Measurements from ENCODE around the gene ADAMTSL4.
A peak's percentile ranks its signal among the peaks of the same experiment; 100 is the strongest.

Gene ADAMTSL4

DNA sequence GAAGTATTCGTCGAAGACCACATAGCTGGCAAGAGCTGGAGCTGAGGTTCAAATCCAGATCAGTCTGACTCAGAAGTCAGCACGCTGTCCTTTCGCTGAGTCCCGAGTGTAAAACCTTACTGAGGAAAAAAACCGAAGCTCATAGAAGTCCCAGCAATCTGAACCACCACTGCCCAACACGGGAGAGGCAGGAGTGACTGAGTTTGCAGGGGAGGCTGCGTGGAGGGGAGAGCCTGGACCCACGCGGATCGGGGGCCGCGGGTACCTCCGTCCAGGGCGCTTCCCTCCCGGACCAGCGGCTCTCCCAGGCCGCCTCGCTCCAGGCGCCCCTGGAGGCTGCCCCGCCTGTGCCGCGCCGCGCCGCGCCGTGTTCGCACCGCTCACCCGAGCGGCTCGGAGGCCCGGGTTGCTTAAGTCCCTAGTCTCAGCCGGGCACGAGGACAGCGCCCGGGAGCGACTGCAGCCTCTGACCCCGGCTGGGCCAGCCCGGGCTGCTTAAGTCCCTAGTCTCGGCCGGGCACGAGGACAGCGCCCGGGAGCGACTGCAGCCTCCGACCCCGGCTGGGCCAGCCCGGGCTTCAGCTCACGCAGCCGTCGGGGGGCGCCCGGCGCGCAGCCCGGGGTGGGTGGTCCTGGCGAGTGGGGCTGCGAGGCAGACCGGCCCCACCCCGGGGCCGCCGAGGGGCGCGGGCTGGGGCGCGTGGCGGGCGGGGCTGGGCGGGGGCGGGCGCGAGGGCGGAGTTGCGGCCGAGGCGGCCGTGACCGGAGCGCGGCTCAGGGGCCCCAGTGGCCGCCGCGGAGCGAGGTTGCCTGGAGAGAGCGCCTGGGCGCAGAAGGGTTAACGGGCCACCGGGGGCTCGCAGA lies at the start of gene ADAMTSL4:
Gene ADAMTSL4 (plus strand): TSS at position 777 of the 864 bp plus-strand sequence. CDS start 2,881 bp downstream, outside the sequence.
- Histone ChIP-seq H3K9ac (ENCODE audit: insufficient read length) (peak within 1 kb of the TSS; percentile 59), H3K36me3 (ENCODE audit: insufficient read depth, low read length) (no peaks in the 10 kb centered on the region), H3K9me3 (ENCODE audit: low read depth, low read length) (no peaks in the 10 kb centered on the region), H3K4me3 (peak within 1 kb of the TSS; percentile 83), H3K27ac (no peak within 1 kb of the TSS)
- TF ChIP-seq EZH2 (IDR thresholded peaks at IDR 0.05) (no peak), POLR2AphosphoS5 (IDR thresholded peaks at IDR 0.05; ENCODE audit: borderline replicate concordance, low read depth, low read length) (no peak), FOXP2 (optimal IDR thresholded peaks at IDR 0.05; ENCODE audit: control extremely low read depth, extremely low read length, insufficient read depth) (no peak)
- no peak for DNase-seq (ENCODE audit: low read depth, low spot score)

- Histone ChIP-seq H3K27ac (no peak overlapping the region), H3K9ac (ENCODE audit: insufficient read length) (no peak overlapping the region), H3K36me3 (ENCODE audit: insufficient read depth, low read length) (peaks cover 17% of the 10 kb centered on the region; the same call in 1 of the 2 replicates), H3K4me3 (no peak overlapping the region), H3K9me3 (ENCODE audit: low read depth, low read length) (no peaks in the 10 kb centered on the region)
- TF ChIP-seq FOXP2 (optimal IDR thresholded peaks at IDR 0.05; ENCODE audit: control extremely low read depth, extremely low read length, insufficient read depth) (no peak), POLR2AphosphoS5 (IDR thresholded peaks at IDR 0.05; ENCODE audit: borderline replicate concordance, low read depth, low read length) (no peak), EZH2 (IDR thresholded peaks at IDR 0.05) (no peak)
- DNase-seq (ENCODE audit: low read depth, low spot score): no peak
Observed at GRCh38 chr1:150505431-150505830, 43.8 kb upstream of the ADAMTSL4 start.

DNA sequence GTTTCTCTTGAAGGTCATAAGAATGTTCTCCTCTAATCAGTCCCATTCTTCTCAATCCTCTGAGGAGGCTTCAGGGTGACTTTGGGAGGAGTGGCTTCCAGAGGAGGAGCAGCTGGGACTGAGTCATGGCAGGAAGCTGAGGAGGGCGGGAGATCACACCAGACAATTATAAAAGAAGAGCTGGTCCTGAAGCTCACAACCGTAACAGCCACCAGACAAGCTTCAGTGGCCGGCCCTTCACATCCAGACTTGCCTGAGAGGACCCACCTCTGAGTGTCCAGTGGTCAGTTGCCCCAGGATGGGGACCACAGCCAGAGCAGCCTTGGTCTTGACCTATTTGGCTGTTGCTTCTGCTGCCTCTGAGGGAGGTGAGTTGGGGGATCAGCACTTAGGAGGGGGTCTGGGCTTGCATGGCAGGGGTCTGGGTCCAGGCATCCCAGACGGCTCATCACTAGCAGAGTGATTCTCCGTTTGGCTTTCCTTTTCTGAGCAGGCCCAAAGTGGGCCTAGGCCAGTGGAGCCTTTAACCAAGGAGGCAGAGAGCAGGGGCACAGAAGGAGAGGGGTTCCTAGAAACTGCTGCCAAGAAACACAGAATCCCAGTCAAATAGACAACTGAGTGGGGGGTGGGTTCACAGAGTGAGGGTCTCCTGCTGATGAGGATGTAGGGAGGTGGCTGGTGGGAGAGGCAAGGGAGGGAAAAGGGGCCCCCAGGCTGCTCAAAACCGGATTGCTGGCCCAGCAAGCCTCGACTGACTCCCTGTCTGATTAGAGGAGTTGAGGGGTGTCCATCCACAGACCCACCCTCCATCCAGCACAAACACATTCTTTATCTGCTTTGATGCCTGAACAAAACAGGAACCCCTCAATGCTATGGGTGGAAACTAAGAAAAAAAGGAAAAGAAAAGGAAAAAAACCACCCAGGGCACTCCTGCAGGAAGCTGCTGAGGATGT lies 41.0 kb upstream of the ADAMTSL4 start, which contains the start of gene ECM1:
Gene ECM1 (plus strand): TSS at position 198 of the 953 bp plus-strand sequence. CDS start 101 bp downstream, at position 299.
- no peak for TF ChIP-seq EZH2 (IDR thresholded peaks at IDR 0.05)
- no peak for TF ChIP-seq FOXP2 (optimal IDR thresholded peaks at IDR 0.05; ENCODE audit: control extremely low read depth, extremely low read length, insufficient read depth)
- no peak for DNase-seq (ENCODE audit: low read depth, low spot score)
- Histone ChIP-seq H3K27ac (peak within 1 kb of the TSS; percentile 74; the same call in 1 of the 2 replicates), H3K9ac (ENCODE audit: insufficient read length) (peak within 1 kb of the TSS; percentile 19), H3K9me3 (ENCODE audit: low read depth, low read length) (no peaks in the 10 kb centered on the region), H3K36me3 (ENCODE audit: insufficient read depth, low read length) (peaks cover 17% of the 10 kb centered on the region; the same call in 1 of the 2 replicates), H3K4me3 (peak within 1 kb of the TSS; percentile 52)

DNA sequence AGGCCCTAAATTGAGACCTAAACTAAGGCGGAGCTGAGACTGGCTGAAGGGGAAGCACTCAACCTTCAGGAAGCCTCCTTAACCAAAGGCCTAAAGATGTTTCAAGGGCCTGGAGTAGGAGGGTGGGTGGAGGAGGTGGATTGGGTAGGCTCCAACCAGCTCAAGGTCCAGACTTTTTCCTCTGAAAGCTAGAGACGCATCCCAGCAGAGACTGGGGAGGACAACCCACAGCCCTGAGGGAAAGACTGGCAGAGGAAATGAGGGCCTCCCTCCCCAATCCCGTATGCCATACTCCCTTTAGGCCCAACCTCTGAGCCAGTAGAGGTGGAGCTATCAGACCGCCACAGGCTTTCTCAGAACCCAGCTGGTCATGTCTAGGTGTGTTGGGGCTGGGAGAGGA lies 40.2 kb upstream of the ADAMTSL4 start:
- peak overlapping the region; percentile 19 for H3K9ac ChIP-seq (ENCODE audit: insufficient read length)
- no peaks in the 10 kb centered on the region for H3K9me3 ChIP-seq (ENCODE audit: low read depth, low read length)
- no peak overlapping the region for H3K4me3 ChIP-seq
- no peak for TF ChIP-seq EZH2 (IDR thresholded peaks at IDR 0.05)
- TF ChIP-seq POLR2AphosphoS5 (IDR thresholded peaks at IDR 0.05; ENCODE audit: borderline replicate concordance, low read depth, low read length): no peak
- TF ChIP-seq FOXP2 (optimal IDR thresholded peaks at IDR 0.05; ENCODE audit: control extremely low read depth, extremely low read length, insufficient read depth): no peak
- 0 out of 2 replicates have a peak overlapping the region, but pooled peaks have one; percentile 33 for H3K27ac ChIP-seq
- no peak for DNase-seq (ENCODE audit: low read depth, low spot score)
- H3K36me3 ChIP-seq (ENCODE audit: insufficient read depth, low read length): peaks cover 17% of the 10 kb centered on the region; the same call in 1 of the 2 replicates

DNA sequence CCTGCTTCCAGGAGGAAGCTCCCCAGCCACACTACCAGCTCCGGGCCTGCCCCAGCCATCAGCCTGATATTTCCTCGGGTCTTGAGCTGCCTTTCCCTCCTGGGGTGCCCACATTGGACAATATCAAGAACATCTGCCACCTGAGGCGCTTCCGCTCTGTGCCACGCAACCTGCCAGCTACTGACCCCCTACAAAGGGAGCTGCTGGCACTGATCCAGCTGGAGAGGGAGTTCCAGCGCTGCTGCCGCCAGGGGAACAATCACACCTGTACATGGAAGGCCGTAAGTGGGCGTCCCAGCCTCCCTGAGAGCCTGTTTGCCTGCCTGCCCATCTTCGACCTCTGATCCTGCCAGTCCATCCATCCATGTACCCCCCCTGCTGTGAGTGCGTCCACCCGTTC lies 37.7 kb upstream of the ADAMTSL4 start:
- TF ChIP-seq FOXP2 (optimal IDR thresholded peaks at IDR 0.05; ENCODE audit: control extremely low read depth, extremely low read length, insufficient read depth): no peak
- no peak for TF ChIP-seq EZH2 (IDR thresholded peaks at IDR 0.05)
- TF ChIP-seq POLR2AphosphoS5 (IDR thresholded peaks at IDR 0.05; ENCODE audit: borderline replicate concordance, low read depth, low read length): no peak
- Histone ChIP-seq H3K36me3 (ENCODE audit: insufficient read depth, low read length) (peaks cover 5% of the 10 kb centered on the region; the same call in 1 of the 2 replicates), H3K9me3 (ENCODE audit: low read depth, low read length) (no peaks in the 10 kb centered on the region), H3K4me3 (no peak overlapping the region), H3K27ac (no peak overlapping the region), H3K9ac (ENCODE audit: insufficient read length) (no peak overlapping the region)
- no peak for DNase-seq (ENCODE audit: low read depth, low spot score)

DNA sequence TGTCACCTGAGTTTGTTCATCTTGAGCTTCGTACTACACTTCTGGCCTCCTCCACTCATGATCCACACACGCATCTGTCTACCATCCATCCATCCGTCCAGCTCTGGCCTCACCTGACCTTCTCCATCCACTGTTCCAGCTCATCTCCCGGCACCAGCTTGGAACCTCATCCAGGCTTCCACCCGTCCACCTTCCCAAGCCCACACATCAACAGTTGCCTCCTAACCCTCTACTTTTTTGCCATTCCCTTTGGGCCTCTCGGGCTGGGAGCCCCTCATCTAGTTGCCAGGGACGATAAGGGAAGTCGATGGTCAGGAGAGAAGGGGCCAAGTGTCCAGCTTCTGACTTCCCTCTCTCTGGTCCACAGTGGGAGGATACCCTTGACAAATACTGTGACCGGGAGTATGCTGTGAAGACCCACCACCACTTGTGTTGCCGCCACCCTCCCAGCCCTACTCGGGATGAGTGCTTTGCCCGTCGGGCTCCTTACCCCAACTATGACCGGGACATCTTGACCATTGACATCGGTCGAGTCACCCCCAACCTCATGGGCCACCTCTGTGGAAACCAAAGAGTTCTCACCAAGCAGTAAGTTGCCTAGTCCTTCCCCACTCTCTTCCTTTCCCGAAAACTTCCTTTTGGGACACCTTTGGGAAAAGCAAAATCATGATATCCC lies 37.1 kb upstream of the ADAMTSL4 start:
- H3K9ac ChIP-seq (ENCODE audit: insufficient read length): no peak overlapping the region
- no peaks in the 10 kb centered on the region for H3K36me3 ChIP-seq (ENCODE audit: insufficient read depth, low read length)
- no peak overlapping the region for H3K4me3 ChIP-seq
- no peak for DNase-seq (ENCODE audit: low read depth, low spot score)
- no peak for TF ChIP-seq EZH2 (IDR thresholded peaks at IDR 0.05)
- TF ChIP-seq POLR2AphosphoS5 (IDR thresholded peaks at IDR 0.05; ENCODE audit: borderline replicate concordance, low read depth, low read length): no peak
- TF ChIP-seq FOXP2 (optimal IDR thresholded peaks at IDR 0.05; ENCODE audit: control extremely low read depth, extremely low read length, insufficient read depth): no peak
- H3K27ac ChIP-seq: no peak overlapping the region
- no peaks in the 10 kb centered on the region for H3K9me3 ChIP-seq (ENCODE audit: low read depth, low read length)

- no peak overlapping the region for H3K4me3 ChIP-seq
- H3K9ac ChIP-seq (ENCODE audit: insufficient read length): no peak overlapping the region
- no peaks in the 10 kb centered on the region for H3K36me3 ChIP-seq (ENCODE audit: insufficient read depth, low read length)
- DNase-seq (ENCODE audit: low read depth, low spot score): no peak
- no peak for TF ChIP-seq EZH2 (IDR thresholded peaks at IDR 0.05)
- no peak for TF ChIP-seq POLR2AphosphoS5 (IDR thresholded peaks at IDR 0.05; ENCODE audit: borderline replicate concordance, low read depth, low read length)
- TF ChIP-seq FOXP2 (optimal IDR thresholded peaks at IDR 0.05; ENCODE audit: control extremely low read depth, extremely low read length, insufficient read depth): no peak
- H3K9me3 ChIP-seq (ENCODE audit: low read depth, low read length): no peaks in the 10 kb centered on the region
- H3K27ac ChIP-seq: no peak overlapping the region
Observed at GRCh38 chr1:150512846-150513245, 36.4 kb upstream of the ADAMTSL4 start.

Measured in SK-N-MC (cell line).